ENCODE data around the gene KDELR3. TPM values are rescaled to one million over a fixed set of nuclear protein-coding genes. Genes with fewer than 3 reads are reported as not detected.

The KDELR3 gene
- total and polyA plus RNA-seq, 10 of the 15 experiments (the other 5 are each of a cell fraction or from before 2014, with no cell fraction given): 0.15 to 0.98 (median 0.25) TPM; not detected in 1

GRCh38 chr22:38461057-38461413 lies 6.9 kb upstream of the KDELR3 start:
- TF ChIP-seq ZSCAN29 (IDR thresholded peaks at IDR 0.05) (no peak), NR2C1 (IDR thresholded peaks at IDR 0.05) (no peak), FOS (IDR thresholded peaks at IDR 0.05; ENCODE audit: borderline replicate concordance, extremely low read depth, insufficient read length) (no peak), ZNF24 (IDR thresholded peaks at IDR 0.05) (no peak), BRCA1 (IDR thresholded peaks at IDR 0.05; ENCODE audit: low read depth, low read length) (no peak), BHLHE40 (IDR thresholded peaks at IDR 0.05; ENCODE audit: borderline replicate concordance in 1 of 2, low read depth in 2 of 2, low read length in 1 of 2) (no peak)
- TF ChIP-seq, protein P1, sequence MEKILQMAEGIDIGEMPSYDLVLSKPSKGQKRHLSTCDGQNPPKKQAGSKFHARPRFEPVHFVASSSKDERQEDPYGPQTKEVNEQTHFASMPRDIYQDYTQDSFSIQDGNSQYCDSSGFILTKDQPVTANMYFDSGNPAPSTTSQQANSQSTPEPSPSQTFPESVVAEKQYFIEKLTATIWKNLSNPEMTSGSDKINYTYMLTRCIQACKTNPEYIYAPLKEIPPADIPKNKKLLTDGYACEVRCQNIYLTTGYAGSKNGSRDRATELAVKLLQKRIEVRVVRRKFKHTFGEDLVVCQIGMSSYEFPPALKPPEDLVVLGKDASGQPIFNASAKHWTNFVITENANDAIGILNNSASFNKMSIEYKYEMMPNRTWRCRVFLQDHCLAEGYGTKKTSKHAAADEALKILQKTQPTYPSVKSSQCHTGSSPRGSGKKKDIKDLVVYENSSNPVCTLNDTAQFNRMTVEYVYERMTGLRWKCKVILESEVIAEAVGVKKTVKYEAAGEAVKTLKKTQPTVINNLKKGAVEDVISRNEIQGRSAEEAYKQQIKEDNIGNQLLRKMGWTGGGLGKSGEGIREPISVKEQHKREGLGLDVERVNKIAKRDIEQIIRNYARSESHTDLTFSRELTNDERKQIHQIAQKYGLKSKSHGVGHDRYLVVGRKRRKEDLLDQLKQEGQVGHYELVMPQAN (conservative IDR thresholded peaks at IDR 0.05): no peak
- ATAC-seq (peak; percentile 11; the same call in 2 of the 3 replicates), FAIRE-seq (no peak), DNase-seq (ENCODE audit: low read depth, low spot score) (no peak)
- BruUV-seq (replicated peaks): no TSS peak
- intact Hi-C loops (cut with micrococcal nuclease; ENCODE audit: unreplicated experiment) (no loop called here), in situ Hi-C loops (cut with MboI) (no loop called here)
- 47% methylated on average over 9 of the region's 9 CpGs for WGBS (ENCODE audit: insufficient coverage, insufficient replicate concordance, low lambda C conversion rate, missing lambda C conversion rate)
- Histone ChIP-seq H3K4me1 (ENCODE audit: control insufficient read depth, insufficient read depth, low read length) (no peaks in the 10 kb centered on the region), H3K9me3 (replicated peaks; ENCODE audit: control insufficient read depth, insufficient read depth, low read length) (no peaks in the 10 kb centered on the region), H3K79me2 (ENCODE audit: control insufficient read depth, insufficient read depth, low read length) (no peaks in the 10 kb centered on the region), H4K20me1 (ENCODE audit: control insufficient read depth, insufficient read depth) (no peaks in the 10 kb centered on the region), H3K27ac (ENCODE audit: control insufficient read depth, insufficient read depth) (no peak overlapping the region), H2AFZ (ENCODE audit: control insufficient read depth, low read depth, low read length) (no peak overlapping the region), H3K9ac (ENCODE audit: control insufficient read depth, insufficient read depth, low read length) (no peak overlapping the region), H3K27me3 (replicated peaks in 1 of 2; ENCODE audit: control insufficient read depth in 2 of 2, insufficient read depth in 2 of 2, low read length in 1 of 2) (peaks cover 12 to 17% of the 10 kb centered on the region in 2 experiments), H3K36me3 (ENCODE audit: control insufficient read depth in 2 of 2, insufficient read depth in 2 of 2, low read length in 1 of 2) (no peaks in the 10 kb centered on the region), H3K4me2 (ENCODE audit: control insufficient read depth, insufficient read depth) (no peak overlapping the region), H3K4me3 (no peak overlapping the region)
- ChIA-PET RAD21 (ENCODE audit: unreplicated experiment) (no interaction called here), POLR2A (interaction anchor here (0.5 kb wide), 1 partner anchor 18 kb away, joined by 4 read pairs; no protein-coding TSS in a partner anchor), CTCF (no interaction called here), SMC1A (ENCODE audit: uncharacterized antibody, unreplicated experiment) (no interaction called here)
